NCI-H1694 treated with DMSO at 0.1 percent for 48 hours (cell line): ENCODE data around the gene TEX47.

ENCODE experiments used
- DNase-seq: peaks from one replicate; lab custom pipeline; 2025; lab: John Stamatoyannopoulos, UW

The TEX47 gene

GRCh38 chr7:88795553-88795952 lies at the start of gene TEX47:
TSS of gene TEX47 (minus strand) at chr7:88795737. CDS start at chr7:88794942, 795 bp downstream.
- no peak for DNase-seq

DNA sequence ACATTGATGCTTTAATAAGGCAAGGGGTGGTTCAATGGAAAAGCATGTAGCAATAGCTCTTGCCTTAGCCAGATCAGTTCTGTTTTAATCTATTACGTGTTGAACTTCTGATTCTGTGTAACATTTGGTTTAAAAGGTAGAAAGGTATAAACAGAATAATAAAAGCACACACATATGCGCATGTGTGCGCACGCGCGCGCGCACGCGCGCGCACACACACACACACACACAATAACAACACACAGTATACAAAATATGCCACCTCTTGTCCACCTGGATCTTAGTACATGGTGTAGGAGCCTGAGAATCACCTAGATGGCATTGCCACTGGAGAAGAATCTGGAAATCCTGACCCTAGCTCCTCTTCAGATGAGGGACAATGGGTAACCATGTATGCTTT lies 49.6 kb upstream of the TEX47 start:
- DNase-seq: no peak

DNA sequence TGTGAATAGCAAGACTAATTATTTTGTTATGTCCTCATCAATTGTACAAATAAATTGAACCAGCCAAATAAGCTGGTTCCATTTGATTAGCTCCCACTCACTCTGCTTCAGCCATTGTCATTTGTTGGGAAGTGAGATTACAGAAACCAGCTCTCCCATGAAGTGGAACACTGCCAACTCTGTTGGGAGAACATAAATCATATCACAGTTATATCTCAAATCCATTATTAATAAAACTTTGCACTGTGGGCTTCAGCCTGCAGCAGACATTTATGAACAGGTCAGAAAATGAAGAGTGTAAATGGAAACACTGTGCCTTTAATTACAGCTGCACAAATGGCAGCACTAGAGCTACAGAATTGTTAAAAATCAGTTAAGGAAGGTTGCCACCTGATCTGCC lies 46.7 kb upstream of the TEX47 start:
- no peak for DNase-seq

DNA sequence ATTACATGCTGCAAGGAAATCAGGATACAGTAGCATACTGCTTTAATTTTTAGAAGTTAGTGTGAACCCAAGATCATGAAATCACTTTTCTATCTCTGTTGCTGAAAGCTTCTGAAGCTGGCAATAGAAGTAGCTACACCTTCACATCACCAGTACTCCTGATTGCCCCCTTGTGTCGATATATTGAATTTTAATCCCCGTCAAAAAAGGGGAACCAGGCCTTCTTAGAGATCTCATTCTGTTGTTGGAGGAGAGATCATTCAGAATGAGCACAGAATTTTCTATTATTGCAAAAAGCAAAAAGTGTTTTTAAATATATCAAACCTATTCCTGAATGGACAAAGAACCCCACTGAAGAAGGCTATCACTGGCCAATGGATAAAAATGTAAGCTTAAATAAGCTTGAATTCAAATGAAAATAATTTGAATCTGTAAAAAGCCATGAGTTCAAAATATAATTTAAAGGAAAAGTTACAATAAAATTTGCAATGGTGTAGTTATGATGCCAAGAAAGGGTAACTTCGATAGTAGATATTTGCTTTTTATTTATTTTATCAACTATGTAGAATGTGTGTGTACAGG lies 39.7 kb upstream of the TEX47 start:
- peak; percentile 32 for DNase-seq

- no peak for DNase-seq
Measured at GRCh38 chr7:88826222-88826621, 30.7 kb upstream of the TEX47 start.

DNA sequence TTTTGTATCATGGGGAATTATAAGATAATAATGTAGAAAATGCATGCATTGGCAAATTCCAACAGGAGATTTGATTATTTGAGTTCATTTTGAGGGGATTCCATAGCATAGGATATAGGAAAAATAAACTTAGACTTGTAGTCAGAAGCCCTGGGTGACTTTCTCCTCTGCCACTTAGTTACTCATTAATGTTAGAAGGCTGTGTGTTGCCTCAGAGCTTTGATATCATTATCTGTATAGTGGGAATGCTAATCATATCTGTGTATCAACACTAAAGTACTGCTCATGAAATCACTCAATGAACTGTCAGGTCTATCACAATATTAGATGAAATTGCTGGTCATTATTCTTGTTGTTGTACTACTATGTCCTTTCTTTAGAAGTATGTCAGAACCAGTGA lies 23.0 kb upstream of the TEX47 start:
- no peak for DNase-seq

DNA sequence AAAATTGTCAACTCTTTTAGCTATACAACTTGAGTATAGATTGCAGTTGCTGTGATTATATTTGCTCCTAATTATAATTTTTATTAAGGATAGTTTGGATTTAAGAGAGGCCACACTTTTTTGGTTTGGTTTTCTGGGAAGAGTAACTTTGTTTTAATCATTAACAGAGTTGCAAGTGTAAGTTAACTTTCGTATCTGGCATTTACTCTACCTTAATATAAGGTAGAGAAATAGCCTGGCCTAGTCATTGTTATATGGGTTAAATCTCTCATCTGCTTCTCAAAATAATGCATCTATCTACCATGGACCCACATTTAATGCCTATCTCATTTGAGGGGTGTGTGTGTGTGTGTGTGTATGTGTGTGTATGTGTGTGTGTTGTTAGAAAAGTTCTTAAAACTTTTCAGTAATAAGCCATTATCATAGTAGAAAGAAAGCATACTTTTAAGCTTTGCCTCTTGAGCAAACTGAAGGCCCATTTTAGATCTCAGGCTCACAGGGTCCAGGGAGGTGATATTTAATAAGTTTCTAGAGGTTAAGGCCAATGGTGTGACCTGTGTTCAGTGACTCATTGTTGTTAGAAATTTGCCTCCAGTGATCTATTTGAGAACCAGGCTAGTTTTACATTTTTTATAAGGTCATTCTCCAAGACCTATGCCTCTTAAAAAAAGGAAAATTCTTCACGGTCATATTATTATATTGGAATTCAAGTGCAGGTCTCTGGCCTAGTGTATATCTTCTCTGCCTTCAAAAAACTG lies 10.9 kb upstream of the TEX47 start:
- no peak for DNase-seq

GRCh38 chr7:88801046-88801445 lies 5.5 kb upstream of the TEX47 start:
- no peak for DNase-seq

DNA sequence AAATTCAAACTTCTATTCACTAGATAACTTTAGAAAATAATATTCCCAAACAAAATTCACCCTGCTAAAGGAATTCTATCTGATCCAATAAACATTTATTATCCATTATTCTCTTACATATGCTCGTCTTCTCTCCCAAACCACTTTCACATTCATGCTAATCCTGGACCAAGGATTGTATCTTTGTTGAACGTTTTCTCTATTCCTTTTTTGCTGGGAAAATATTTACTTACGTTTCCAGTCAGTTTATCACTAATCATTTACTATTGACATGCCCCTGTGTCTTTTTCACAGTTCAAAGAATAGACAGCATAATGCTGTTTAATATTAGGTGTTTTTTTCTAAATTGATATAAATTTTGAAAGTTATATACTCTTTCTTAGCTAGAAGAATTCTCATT lies 3.2 kb downstream of the TEX47 start:
- no peak for DNase-seq

GRCh38 chr7:88791891-88792290 lies 3.6 kb downstream of the TEX47 start:
- no peak for DNase-seq

GRCh38 chr7:88789480-88790064 lies 6.0 kb downstream of the TEX47 start:
- DNase-seq: peak; percentile 31

DNA sequence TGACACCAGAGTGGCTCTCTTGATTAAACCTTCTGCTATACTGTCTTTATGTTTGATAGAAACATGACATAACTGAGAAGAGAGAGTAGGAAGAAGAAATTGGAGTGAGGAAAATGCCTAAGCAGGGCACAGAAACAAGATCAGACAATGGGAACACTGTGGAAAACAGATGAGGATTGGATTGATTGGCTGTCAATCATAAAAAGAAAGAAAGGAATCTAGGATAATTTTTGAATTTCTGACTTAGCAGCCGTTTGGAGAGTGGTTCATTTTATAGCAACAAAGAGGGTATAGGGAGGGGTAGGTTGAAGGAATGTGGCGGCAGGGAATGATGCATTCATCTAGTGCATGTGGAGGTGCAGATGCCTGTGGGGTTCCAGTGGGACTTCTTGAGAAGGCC lies 7.8 kb downstream of the TEX47 start:
- DNase-seq: no peak

- no peak for DNase-seq
Measured at GRCh38 chr7:88775838-88776237, 19.7 kb downstream of the TEX47 start.

- no peak for DNase-seq
Measured at GRCh38 chr7:88772776-88773175, 22.8 kb downstream of the TEX47 start.

DNA sequence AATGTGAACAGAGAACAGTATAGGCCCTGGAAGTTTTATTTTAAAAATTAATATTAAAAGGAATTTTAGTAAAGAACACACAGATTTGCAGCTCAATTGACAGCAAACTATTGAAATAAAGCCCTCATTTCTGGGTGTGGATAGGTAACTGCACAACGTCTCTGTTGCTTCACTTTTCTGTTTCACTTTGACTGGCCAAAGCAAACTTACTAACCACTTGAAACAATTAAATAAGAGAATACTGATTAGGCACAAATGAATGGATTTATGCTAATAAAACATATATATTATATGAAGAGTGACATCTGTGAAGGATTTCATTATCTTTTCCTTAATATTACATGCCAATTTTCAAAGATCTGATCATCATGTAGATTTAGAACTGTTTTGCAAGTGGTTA lies 24.1 kb downstream of the TEX47 start:
- no peak for DNase-seq

GRCh38 chr7:88761779-88762178 lies 33.8 kb downstream of the TEX47 start:
- DNase-seq: no peak

GRCh38 chr7:88760136-88760515 lies 35.4 kb downstream of the TEX47 start:
- DNase-seq: no peak

DNA sequence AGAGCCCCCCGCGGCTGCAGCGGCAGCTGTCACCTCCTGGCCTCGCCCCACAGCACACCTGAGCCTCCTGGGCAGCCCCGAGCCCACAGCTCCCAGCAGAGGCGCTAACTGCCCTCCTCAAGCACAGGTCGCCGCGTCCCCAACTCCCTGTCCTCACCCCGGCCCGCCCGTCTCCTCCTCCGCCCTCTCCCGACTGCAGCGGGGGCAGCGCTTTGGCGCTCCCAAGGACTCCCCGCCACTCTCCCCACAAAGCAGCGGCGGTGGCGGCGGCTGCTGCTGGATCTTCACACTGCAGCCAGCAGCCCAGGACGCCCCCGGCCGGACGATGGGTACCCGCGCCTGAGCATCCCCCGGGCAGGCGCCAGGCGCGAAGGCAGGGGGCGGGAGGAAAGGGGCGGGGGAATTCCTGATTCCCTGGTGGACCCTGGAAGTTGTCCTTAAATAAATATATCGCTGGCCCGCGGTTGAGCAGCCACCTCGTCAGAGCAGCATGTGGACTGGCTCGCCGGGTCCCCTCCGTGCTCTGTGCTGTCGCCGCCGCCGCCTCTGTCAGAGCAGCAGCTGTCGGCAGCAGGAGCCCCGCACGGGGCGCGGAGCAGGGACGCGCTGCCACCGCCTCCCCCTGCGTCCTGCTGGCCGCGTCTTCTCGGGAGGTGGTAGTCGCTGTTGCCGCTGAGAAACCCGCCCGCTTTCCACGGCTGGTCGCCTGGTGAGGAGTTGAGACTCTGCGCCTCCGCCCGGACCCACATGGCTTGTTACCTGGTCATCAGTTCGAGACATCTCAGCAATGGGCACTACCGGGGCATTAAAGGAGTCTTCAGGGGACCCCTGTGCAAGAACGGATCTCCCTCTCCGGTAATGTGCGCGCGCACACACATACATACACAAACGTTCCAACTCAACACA lies 36.1 kb downstream of the TEX47 start, which contains the start of gene ZNF804B:
Gene ZNF804B (plus strand): TSS at position 471 of the 906 bp plus-strand sequence. CDS start 277 bp downstream, at position 748.
- no peak for DNase-seq

DNA sequence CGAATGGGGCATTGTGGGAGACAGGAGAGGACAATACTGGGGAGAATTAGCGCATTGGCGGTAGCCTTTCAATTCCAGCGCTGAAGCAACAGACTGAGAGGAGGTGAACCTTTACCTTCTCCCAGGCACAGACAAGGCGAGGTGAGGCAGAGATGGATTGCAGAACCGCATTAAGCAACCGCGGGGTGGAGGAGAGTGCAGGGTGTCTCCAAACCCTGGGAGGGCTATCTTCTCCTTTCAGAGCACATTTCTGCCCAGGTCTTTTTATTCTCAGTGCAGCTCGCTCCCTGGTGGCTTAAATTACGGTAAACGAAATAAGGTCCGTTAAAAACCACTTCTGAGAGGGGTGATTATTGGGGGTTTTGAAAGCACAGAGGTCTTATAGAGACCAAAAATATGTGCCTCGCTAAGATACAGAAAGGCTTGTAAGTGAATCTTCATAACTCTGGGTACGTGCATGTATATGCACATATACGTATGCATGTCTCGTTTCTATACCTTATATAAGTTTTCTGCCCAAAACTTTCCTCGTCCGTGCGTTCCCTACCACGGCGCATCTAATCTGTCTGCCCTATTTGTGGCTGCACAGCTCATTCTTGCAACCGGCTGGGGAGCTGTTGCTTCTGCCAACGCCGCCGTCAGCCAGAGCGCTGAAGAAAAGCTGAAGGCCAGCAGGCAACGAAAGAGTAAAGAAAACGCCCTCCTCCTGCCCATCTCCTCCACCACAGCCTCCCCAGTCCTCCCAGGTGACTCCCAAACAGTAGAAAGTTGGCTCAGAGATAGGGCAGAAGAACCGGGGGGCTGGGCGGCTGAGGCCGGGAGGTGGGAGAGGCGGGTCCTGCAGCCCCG lies 36.9 kb downstream of the TEX47 start:
- peak; percentile 14 for DNase-seq

GRCh38 chr7:88757371-88757770 lies 38.2 kb downstream of the TEX47 start:
- no peak for DNase-seq

- DNase-seq: no peak
Measured at GRCh38 chr7:88756802-88757201, 38.7 kb downstream of the TEX47 start.
